Fibroblast of lung (primary cell): ENCODE measurements around the gene BUD31.

Experiments used
- CTCF ChIP-seq, 2 donors: IDR thresholded peaks in 1 of 2; conservative IDR thresholded peaks in 1 of 2; 1 replicate in 1 of 2; 2 replicates in 1 of 2; pipeline ENCODE4 v1.5.1; 2011 to 2012; ENCODE audit warnings: low read length in 2 of 2, control low read depth in 1 of 2, inconsistent platforms in 1 of 2, low read depth in 1 of 2, mild to moderate bottlenecking in 1 of 2
- EZH2 ChIP-seq: IDR thresholded peaks from 2 replicates; pipeline ENCODE4 v1.5.1; 2012; ENCODE audit warnings: low read length, control low read depth, mild to moderate bottlenecking; ENCODE audit errors: missing control alignments

- TF ChIP-seq CTCF (conservative IDR thresholded peaks at IDR 0.05 in 1 of 2, IDR thresholded peaks at IDR 0.05 in 1 of 2; ENCODE audit: low read depth in 1 of 2, low read length in 2 of 2), result no peak
- no peak for TF ChIP-seq EZH2
Observed at GRCh38 chr7:99407872-99408378, 844 bp upstream of the BUD31 start.
